SJSA1 (cell line): ENCODE data around the gene RIBC1. TPM values are rescaled to one million over a fixed set of nuclear protein-coding genes. Genes with fewer than 3 reads are reported as not detected.
A peak's percentile ranks its signal among the peaks of the same experiment; 100 is the strongest.

Experiments used
- DNase-seq, 2 experiments: peaks; one replicate each; pipeline ENCODE4 v3.0.0-alpha.2; 2015 to 2020; ENCODE audit warnings: low spot score in 2 of 2, low read depth in 1 of 2
- H3K27ac ChIP-seq: fragments of 250-450 bp; sonication (Bioruptor Pico); 2 replicates; pipeline ENCODE4 v1.5.1; 2020; ENCODE audit warnings: mild to moderate bottlenecking, moderate library complexity
- H3K27me3 ChIP-seq: fragments of 250-450 bp; sonication (Bioruptor Pico); replicated peaks from 2 replicates; pipeline ENCODE4 v1.5.1; 2020; ENCODE audit warnings: mild to moderate bottlenecking, moderate library complexity
- H3K36me3 ChIP-seq: fragments of 250-450 bp; sonication (Bioruptor Pico); 2 replicates; pipeline ENCODE4 v1.5.1; 2020; ENCODE audit warnings: mild to moderate bottlenecking
- H3K4me1 ChIP-seq: fragments of 250-450 bp; sonication (Bioruptor Pico); replicated peaks from 2 replicates; pipeline ENCODE4 v1.6.1; 2021; ENCODE audit warnings: mild to moderate bottlenecking
- H3K4me3 ChIP-seq: fragments of 250-450 bp; sonication (Bioruptor Pico); 2 replicates; pipeline ENCODE4 v1.5.1; 2020; ENCODE audit warnings: mild to moderate bottlenecking
- H3K9me3 ChIP-seq: fragments of 250-450 bp; sonication (Bioruptor Pico); replicated peaks from 2 replicates; pipeline ENCODE4 v1.5.1; 2020; ENCODE audit warnings: mild to moderate bottlenecking
- total RNA-seq: library from RNA; depleted of rRNA; stranded (reverse); fragments of >200 nt; shearing (Covaris generic); gene quantifications from 2 replicates; pipeline ENCODE4 v1.2.3, GENCODE V29; 2014

Gene RIBC1
- total RNA-seq, 1 experiment from 2014 or later, result 0.39 TPM

- no peak overlapping the region for H3K27ac ChIP-seq
- no peaks in the 10 kb centered on the region for H3K9me3 ChIP-seq
- peaks cover 10% of the 10 kb centered on the region for H3K36me3 ChIP-seq
- no peaks in the 10 kb centered on the region for H3K27me3 ChIP-seq
- peaks cover 9% of the 10 kb centered on the region for H3K4me1 ChIP-seq
- no peak for DNase-seq
- peak overlapping the region; percentile 91 for H3K4me3 ChIP-seq
These were observed 1.5 kb upstream of the RIBC1 start for GRCh38 chrX:53421125-53421524.

- H3K4me3 ChIP-seq, result peak overlapping the region; percentile 91
- peaks cover 10% of the 10 kb centered on the region for H3K36me3 ChIP-seq
- H3K27me3 ChIP-seq, result no peaks in the 10 kb centered on the region
- H3K9me3 ChIP-seq, result no peaks in the 10 kb centered on the region
- no peak for DNase-seq
- peaks cover 9% of the 10 kb centered on the region for H3K4me1 ChIP-seq
- H3K27ac ChIP-seq, result peak overlapping the region; percentile 97
These were observed 944 bp upstream of the RIBC1 start for GRCh38 chrX:53421772-53422085.

- Histone ChIP-seq H3K4me3 (peak within 1 kb of the TSS; percentile 91), H3K4me1 (peaks cover 9% of the 10 kb centered on the region), H3K27ac (peak within 1 kb of the TSS; percentile 97), H3K36me3 (peaks cover 10% of the 10 kb centered on the region), H3K9me3 (no peaks in the 10 kb centered on the region), H3K27me3 (no peaks in the 10 kb centered on the region)
- DNase-seq, result peak; percentile 90 to 96
These were observed 400 bp upstream of the RIBC1 start, which contains the start of gene SMC1A for GRCh38 chrX:53422086-53422860. SMC1A (minus strand) TSS chrX:53422654; CDS start chrX:53422600, 54 bp downstream.

- H3K9me3 ChIP-seq, result no peaks in the 10 kb centered on the region
- H3K4me1 ChIP-seq, result peaks cover 4% of the 10 kb centered on the region; the same call in 1 of the 2 replicates
- H3K27ac ChIP-seq, result no peak overlapping the region
- peaks cover 9% of the 10 kb centered on the region for H3K36me3 ChIP-seq
- no peak overlapping the region for H3K4me3 ChIP-seq
- no peak for DNase-seq
- no peaks in the 10 kb centered on the region for H3K27me3 ChIP-seq
These were observed 7.1 kb downstream of the RIBC1 start for GRCh38 chrX:53429755-53430154.

- Histone ChIP-seq H3K9me3 (no peaks in the 10 kb centered on the region), H3K27ac (no peak overlapping the region), H3K36me3 (peaks cover 9% of the 10 kb centered on the region), H3K27me3 (no peaks in the 10 kb centered on the region), H3K4me1 (peaks cover 4% of the 10 kb centered on the region; the same call in 1 of the 2 replicates), H3K4me3 (no peak overlapping the region)
- no peak for DNase-seq
These were observed 7.6 kb downstream of the RIBC1 start for GRCh38 chrX:53430231-53430630.

- no peak within 1 kb of the TSS for H3K27ac ChIP-seq
- peak; percentile 57 to 85 for DNase-seq
- H3K9me3 ChIP-seq, result no peaks in the 10 kb centered on the region
- H3K4me3 ChIP-seq, result peak within 1 kb of the TSS; percentile 60
- H3K27me3 ChIP-seq, result no peaks in the 10 kb centered on the region
- peaks cover 4% of the 10 kb centered on the region; the same call in 1 of the 2 replicates for H3K4me1 ChIP-seq
- peaks cover 9% of the 10 kb centered on the region for H3K36me3 ChIP-seq
These were observed 11.3 kb downstream of the RIBC1 start, which contains the start of gene HSD17B10 for GRCh38 chrX:53433651-53434639. HSD17B10 (minus strand) TSS chrX:53434370; CDS start chrX:53434345, 25 bp downstream.

GRCh38 chrX:53435997-53436396 lies 13.3 kb downstream of the RIBC1 start:
- H3K27ac ChIP-seq, result no peak overlapping the region
- H3K4me3 ChIP-seq, result no peak overlapping the region
- H3K9me3 ChIP-seq, result no peaks in the 10 kb centered on the region
- peaks cover 5% of the 10 kb centered on the region for H3K4me1 ChIP-seq
- DNase-seq, result peak; percentile 8 to 50
- no peaks in the 10 kb centered on the region for H3K27me3 ChIP-seq
- H3K36me3 ChIP-seq, result peaks cover 9% of the 10 kb centered on the region

- Histone ChIP-seq H3K27ac (no peak overlapping the region), H3K4me3 (no peak overlapping the region), H3K36me3 (peaks cover 4% of the 10 kb centered on the region), H3K4me1 (peaks cover 15% of the 10 kb centered on the region), H3K9me3 (no peaks in the 10 kb centered on the region), H3K27me3 (no peaks in the 10 kb centered on the region)
- no peak for DNase-seq
These were observed 14.5 kb downstream of the RIBC1 start for GRCh38 chrX:53437206-53437605.

- Histone ChIP-seq H3K4me3 (no peak overlapping the region), H3K27me3 (no peaks in the 10 kb centered on the region), H3K4me1 (peaks cover 15% of the 10 kb centered on the region), H3K27ac (no peak overlapping the region), H3K9me3 (no peaks in the 10 kb centered on the region), H3K36me3 (no peaks in the 10 kb centered on the region)
- DNase-seq, result no peak
These were observed 15.6 kb downstream of the RIBC1 start for GRCh38 chrX:53438174-53438831.

- Histone ChIP-seq H3K36me3 (no peaks in the 10 kb centered on the region), H3K4me1 (peaks cover 15% of the 10 kb centered on the region), H3K9me3 (no peaks in the 10 kb centered on the region), H3K4me3 (no peak overlapping the region), H3K27ac (no peak overlapping the region), H3K27me3 (no peaks in the 10 kb centered on the region)
- DNase-seq, result no peak
These were observed 16.2 kb downstream of the RIBC1 start for GRCh38 chrX:53438832-53439230.

GRCh38 chrX:53440101-53440500 lies 17.4 kb downstream of the RIBC1 start:
- Histone ChIP-seq H3K4me1 (peaks cover 10% of the 10 kb centered on the region), H3K9me3 (no peaks in the 10 kb centered on the region), H3K27me3 (no peaks in the 10 kb centered on the region), H3K27ac (no peak overlapping the region), H3K4me3 (no peak overlapping the region), H3K36me3 (no peaks in the 10 kb centered on the region)
- no peak for DNase-seq

GRCh38 chrX:53440621-53441517 lies 18.2 kb downstream of the RIBC1 start:
- no peaks in the 10 kb centered on the region for H3K9me3 ChIP-seq
- 0 out of 2 replicates have a peak overlapping the region, but pooled peaks have one; percentile 28 for H3K27ac ChIP-seq
- H3K4me1 ChIP-seq, result peaks cover 10% of the 10 kb centered on the region
- peak overlapping the region; percentile 27 for H3K4me3 ChIP-seq
- peak; percentile 38 to 55 for DNase-seq
- no peaks in the 10 kb centered on the region for H3K36me3 ChIP-seq
- H3K27me3 ChIP-seq, result no peaks in the 10 kb centered on the region
